ENCODE results near the gene HOXC6.

Gene HOXC6

GRCh38 chr12:54004841-54005530 lies 23.3 kb upstream of the HOXC6 start:
- TF ChIP-seq CTCF (IDR thresholded peaks at IDR 0.05; ENCODE audit: insufficient read depth, missing control alignments): no peak
- DNase-seq (ENCODE audit: insufficient read length, low spot score) (no peak), FAIRE-seq (no peak)

DNA sequence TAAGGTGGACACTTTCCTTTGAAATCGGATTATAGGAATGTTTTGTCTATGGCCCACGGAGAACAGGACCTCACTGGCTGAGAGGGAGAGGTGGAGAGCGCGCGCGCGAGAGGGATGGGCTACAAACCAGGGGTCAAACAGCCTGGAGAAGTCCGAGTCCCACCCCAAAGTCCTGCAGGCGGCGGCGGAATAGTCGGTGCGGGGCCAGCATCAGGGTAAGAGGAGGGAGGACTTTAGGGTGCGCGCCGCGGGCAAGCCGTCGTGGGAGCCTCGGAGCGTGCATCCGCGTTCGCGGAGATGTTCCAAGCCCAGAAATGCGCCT lies 22.7 kb upstream of the HOXC6 start:
- no peak for TF ChIP-seq CTCF (IDR thresholded peaks at IDR 0.05; ENCODE audit: insufficient read depth, missing control alignments)
- DNase-seq (ENCODE audit: insufficient read length, low spot score) (no peak), FAIRE-seq (no peak)

- TF ChIP-seq CTCF (IDR thresholded peaks at IDR 0.05; ENCODE audit: insufficient read depth, missing control alignments): peak; percentile 90
- DNase-seq (ENCODE audit: insufficient read length, low spot score) (peak; percentile 68), FAIRE-seq (no peak)
Measured at GRCh38 chr12:54005853-54006558, 22.2 kb upstream of the HOXC6 start.

DNA sequence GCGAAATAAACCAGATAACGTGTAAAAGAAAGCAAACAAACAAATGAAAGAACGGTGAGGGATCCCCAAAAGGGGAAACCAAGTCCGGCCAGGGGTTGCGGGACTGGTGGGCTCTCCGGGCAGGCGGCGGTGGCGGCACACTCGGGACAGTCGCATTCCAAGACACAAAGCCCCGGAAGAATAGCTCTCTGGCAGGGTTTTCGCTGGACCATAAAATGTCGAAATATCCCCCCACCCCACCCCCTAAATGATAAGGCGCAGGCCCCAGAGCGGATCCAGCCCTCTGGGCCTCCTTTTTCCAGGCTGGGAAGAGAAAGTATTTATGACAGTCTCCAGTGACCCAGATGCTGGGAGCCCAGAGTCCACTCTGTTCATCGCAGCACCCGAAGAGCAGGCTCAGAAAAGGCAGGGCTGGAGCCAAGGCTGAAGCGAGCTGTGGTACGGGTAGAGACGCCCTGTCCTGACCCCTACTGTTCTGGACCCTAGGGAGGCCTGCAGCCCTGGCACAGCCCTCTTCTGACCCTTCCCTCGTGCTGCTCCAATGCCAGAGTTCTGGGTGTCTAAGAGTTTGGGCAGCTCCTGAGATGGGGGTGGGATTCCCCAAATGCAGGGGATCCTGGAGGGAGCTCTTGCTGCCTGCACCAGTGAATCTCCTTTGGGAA lies 21.6 kb upstream of the HOXC6 start:
- DNase-seq (ENCODE audit: insufficient read length, low spot score) (no peak), FAIRE-seq (no peak)
- no peak for TF ChIP-seq CTCF (IDR thresholded peaks at IDR 0.05; ENCODE audit: insufficient read depth, missing control alignments)

DNA sequence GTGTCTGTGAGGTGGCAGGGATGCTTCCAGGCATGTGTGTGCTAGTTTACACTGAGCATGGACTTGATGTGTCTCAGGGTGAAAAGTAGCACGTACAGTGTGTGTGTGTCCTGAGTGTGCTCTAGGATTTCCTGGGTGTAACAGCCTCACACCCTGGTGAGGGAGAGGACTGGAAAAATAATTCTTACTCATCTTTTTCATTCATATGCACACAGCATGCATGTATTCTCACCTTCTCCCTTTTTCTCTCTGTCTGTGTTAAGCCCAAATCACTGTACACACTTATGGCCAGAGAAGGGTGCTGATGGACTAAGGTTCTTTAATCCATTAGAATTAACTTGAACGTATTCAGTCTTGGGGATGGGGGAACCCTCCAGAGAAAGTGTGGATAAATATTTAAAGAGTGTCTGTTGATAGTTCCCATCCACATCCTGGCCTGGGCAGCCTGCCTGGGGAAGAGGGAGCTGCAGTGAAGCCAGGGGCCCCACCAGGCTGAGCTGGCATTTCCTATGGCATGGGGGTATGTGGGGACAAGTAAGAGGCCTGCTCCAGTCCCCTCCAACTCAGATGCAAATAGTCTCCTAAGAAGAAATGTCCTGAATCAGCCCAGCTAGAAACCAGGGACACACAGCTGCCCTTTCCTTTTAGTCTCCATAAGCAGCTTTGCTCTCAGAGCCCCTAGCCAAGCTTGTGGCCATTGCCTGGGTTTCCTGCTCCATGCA lies 20.5 kb upstream of the HOXC6 start:
- no peak for DNase-seq (ENCODE audit: insufficient read length, low spot score)
- FAIRE-seq: no peak
- TF ChIP-seq CTCF (IDR thresholded peaks at IDR 0.05; ENCODE audit: insufficient read depth, missing control alignments): no peak

- TF ChIP-seq CTCF (IDR thresholded peaks at IDR 0.05; ENCODE audit: insufficient read depth, missing control alignments): no peak
- DNase-seq (ENCODE audit: insufficient read length, low spot score): no peak
- no peak for FAIRE-seq
Measured at GRCh38 chr12:54008260-54008552, 20.0 kb upstream of the HOXC6 start.

Data from D721Med (cell line).